GM15510 (cell line): ENCODE data around the gene PHF10.

Experiments used
- POLR2A ChIP-seq: IDR thresholded peaks from 3 replicates; pipeline ENCODE4 v1.6.1; 2011; ENCODE audit warnings: borderline replicate concordance; ENCODE audit not compliant: insufficient read length; ENCODE audit errors: extremely low read depth

Gene PHF10

GRCh38 chr6:169663468-169663867 lies 60.8 kb downstream of the PHF10 start:
- no peak for TF ChIP-seq POLR2A

DNA sequence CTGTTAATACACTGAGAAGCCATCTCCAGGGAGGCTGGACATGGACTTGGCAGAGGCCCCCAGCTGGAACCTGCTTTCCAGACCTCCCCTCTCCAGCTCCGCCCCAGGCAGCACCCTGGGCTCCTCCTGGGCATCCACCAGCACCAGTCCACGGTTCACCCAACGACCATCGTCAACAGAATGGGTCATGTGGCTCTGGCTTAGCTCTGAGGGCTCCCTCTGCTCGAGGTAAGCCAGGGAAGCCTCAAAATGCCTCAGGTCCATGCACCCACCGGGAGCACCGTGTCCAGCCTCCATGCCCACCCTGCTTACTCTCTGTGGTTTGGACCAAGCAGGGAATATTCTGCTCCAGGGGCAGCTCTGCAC lies 62.9 kb downstream of the PHF10 start:
- TF ChIP-seq POLR2A: no peak

- TF ChIP-seq POLR2A: no peak
Measured at GRCh38 chr6:169660751-169661390, 63.4 kb downstream of the PHF10 start.

GRCh38 chr6:169659820-169660610 lies 64.3 kb downstream of the PHF10 start:
- TF ChIP-seq POLR2A: no peak

DNA sequence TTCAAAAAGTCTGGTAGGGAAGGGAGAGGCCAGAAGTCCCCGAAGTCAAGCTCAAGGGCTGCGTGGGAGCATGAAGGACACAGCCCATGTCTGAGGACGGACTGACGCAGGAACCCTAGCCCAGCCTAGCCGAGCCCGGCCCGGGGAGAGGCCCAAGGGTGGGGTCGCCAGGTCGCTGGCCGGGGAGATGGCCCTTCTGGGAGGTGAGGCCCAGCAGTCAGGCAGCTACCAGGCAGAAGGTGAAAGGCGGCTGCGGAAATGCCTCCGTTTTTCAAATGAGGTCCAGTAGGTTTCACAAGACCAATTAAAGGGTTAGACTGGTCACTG lies 67.1 kb downstream of the PHF10 start:
- no peak for TF ChIP-seq POLR2A

- TF ChIP-seq POLR2A: no peak
Measured at GRCh38 chr6:169656546-169657283, 67.6 kb downstream of the PHF10 start.

DNA sequence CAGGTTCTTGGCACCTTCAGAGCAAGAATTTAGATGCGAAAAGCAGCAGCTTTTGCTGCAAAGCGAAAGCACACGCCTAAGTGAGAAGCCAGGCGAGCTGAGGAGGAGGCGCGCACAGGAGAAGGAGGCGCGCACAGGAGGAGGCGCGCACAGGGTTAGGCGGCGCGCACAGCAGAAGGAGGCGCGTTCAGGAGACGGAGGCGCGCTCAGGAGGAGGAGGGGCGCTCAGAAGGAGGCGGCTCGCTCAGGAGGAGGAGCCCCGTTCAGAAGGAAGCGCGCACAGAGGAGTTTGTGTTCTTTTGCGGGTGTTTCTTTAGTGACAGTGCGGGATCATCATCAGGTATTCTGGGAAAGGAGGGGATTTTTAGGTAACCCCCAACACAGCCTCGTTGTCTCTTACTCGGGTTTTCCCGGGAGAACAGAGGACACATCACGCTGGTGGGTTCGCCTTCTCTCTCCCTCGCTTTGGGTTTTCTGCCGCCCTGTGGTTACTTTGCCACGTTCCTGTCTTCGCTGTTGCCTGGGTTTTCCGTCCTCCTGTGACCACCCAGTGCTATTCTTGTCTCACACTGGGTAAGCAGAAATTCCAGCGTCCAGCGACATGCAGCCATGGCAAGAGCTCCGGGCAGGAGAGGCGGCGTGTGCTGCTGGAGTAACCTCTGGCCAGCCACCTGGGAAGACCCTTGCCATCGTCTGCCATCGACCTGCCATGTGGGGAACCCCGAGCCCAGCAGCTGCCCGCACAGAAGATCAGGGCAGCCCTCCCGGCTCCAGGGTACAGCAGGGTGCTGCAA lies 69.5 kb downstream of the PHF10 start:
- peak; percentile 17 for TF ChIP-seq POLR2A
